Measurements from ENCODE around the gene SCML2. TPM values are rescaled to one million over a fixed set of nuclear protein-coding genes. Genes with fewer than 3 reads are reported as not detected.
"Not testable (repeated sequence)": the region's sequence is repeated elsewhere in the genome, so short reads cannot be mapped to it uniquely, and the experiment has no call there.

SCML2 gene
- total RNA-seq, 6 experiments from 2014 or later, result 0.48 to 1.3 (median 0.82) TPM

DNA sequence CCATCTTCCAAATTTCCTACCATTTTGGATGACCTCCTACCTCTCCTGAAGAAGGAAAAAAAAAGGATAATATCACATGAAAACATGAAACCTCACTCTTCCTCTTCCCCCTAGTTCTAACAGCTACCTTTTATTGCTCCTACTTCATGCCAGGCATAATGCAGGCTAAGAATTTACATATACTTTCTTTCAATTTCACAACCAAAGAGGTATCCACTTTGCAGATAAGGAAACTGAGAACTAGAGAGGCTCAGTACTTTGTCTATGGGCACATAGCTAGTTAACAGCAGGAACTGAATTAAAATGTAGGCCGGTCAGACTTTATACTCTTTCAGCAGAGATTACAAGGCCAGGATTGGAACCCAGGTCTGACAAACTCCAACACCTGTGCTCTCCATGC, 99.4 kb downstream of the SCML2 start:
- Histone ChIP-seq H3K4me1 (no peaks in the 10 kb centered on the region), H3K36me3 (no peaks in the 10 kb centered on the region), H3K27ac (no peak overlapping the region), H3K27me3 (no peaks in the 10 kb centered on the region), H3K4me3 (no peak overlapping the region), H3K9me3 (no peaks in the 10 kb centered on the region)
- ATAC-seq (no peak), DNase-seq (no peak)
- 100% methylated on average over 1 of the region's 1 CpG for WGBS (ENCODE audit: insufficient coverage, low coverage, low lambda C conversion rate, missing lambda C conversion rate)
- TF ChIP-seq POLR2A (IDR thresholded peaks at IDR 0.05), result no peak
- TF ChIP-seq, protein P1, sequence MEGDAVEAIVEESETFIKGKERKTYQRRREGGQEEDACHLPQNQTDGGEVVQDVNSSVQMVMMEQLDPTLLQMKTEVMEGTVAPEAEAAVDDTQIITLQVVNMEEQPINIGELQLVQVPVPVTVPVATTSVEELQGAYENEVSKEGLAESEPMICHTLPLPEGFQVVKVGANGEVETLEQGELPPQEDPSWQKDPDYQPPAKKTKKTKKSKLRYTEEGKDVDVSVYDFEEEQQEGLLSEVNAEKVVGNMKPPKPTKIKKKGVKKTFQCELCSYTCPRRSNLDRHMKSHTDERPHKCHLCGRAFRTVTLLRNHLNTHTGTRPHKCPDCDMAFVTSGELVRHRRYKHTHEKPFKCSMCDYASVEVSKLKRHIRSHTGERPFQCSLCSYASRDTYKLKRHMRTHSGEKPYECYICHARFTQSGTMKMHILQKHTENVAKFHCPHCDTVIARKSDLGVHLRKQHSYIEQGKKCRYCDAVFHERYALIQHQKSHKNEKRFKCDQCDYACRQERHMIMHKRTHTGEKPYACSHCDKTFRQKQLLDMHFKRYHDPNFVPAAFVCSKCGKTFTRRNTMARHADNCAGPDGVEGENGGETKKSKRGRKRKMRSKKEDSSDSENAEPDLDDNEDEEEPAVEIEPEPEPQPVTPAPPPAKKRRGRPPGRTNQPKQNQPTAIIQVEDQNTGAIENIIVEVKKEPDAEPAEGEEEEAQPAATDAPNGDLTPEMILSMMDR (IDR thresholded peaks at IDR 0.05), result no peak
- intact Hi-C loops (cut with DNase I), result no loop called here

DNA sequence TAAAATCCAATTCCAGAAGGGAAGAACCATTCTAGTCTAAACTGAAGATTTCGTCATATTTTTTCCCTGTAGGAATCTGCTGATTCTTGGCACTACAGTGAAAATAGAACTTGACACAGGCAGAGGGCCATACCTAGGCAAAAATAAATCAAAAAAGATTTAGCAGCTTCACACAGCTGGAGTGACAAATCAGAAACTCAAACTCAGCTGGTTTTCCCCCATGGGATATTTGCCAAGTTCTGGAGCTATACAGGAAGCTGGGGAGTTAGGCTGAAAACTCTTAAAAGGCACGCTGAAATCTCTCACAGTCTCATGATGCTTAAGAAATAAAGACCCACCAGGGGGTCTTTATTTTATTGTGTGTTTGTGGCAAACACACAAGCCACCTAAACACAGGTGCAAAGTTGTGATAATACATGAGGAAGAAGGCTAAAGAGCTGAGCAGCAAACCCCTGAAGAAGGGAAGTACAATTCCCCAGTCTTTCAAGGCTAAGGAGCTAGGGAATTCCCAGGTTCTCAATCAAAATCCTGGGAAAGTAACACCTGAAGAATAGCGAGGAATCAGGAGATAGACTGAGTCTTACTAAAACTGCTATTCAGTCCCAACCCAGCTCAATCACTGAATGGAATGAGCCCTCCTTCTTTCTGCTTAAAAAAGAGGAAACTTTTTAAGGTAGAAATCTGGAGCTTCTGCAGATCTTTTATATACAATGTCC, 101.7 kb downstream of the SCML2 start:
- H3K27me3 ChIP-seq, result no peaks in the 10 kb centered on the region
- TF ChIP-seq, protein P1 (IDR thresholded peaks at IDR 0.05), result no peak
- H3K4me1 ChIP-seq, result no peaks in the 10 kb centered on the region
- no peaks in the 10 kb centered on the region for H3K9me3 ChIP-seq
- intact Hi-C loops (cut with DNase I), result no loop called here
- ATAC-seq (no peak), DNase-seq (no peak)
- no peak overlapping the region for H3K27ac ChIP-seq
- WGBS (ENCODE audit: insufficient coverage, low coverage, low lambda C conversion rate, missing lambda C conversion rate), result 49% methylated on average over 3 of the region's 3 CpGs
- H3K4me3 ChIP-seq, result no peak overlapping the region
- H3K36me3 ChIP-seq, result no peaks in the 10 kb centered on the region

DNA sequence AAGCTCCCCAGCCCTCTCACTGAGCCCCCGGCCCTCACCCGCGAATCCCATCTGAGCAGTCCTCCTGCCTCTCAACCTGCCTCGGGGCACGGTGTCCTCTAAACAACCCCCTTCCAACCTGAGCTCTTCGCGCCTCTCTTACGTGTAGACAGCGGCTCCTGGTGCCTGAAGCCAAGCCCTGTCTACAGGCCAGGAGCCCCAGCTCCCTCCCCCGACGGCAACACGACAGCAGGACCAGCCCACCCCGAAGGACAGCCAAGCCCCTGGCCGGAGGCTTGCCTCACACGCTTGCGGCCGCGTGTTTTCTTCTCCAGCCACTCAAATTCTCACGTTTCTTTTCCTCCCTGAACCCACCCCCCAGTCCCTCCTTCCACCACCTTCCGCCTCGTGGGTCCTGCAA, 124.8 kb downstream of the SCML2 start:
- H3K4me3 ChIP-seq; H3K9me3 ChIP-seq; H3K36me3 ChIP-seq; intact Hi-C loops (cut with DNase I); H3K27ac ChIP-seq; DNase-seq; H3K27me3 ChIP-seq; H3K4me1 ChIP-seq; ATAC-seq: not testable (repeated sequence)
- 51% methylated on average over 13 of the region's 21 CpGs for WGBS (ENCODE audit: insufficient coverage, low coverage, low lambda C conversion rate, missing lambda C conversion rate)

DNA sequence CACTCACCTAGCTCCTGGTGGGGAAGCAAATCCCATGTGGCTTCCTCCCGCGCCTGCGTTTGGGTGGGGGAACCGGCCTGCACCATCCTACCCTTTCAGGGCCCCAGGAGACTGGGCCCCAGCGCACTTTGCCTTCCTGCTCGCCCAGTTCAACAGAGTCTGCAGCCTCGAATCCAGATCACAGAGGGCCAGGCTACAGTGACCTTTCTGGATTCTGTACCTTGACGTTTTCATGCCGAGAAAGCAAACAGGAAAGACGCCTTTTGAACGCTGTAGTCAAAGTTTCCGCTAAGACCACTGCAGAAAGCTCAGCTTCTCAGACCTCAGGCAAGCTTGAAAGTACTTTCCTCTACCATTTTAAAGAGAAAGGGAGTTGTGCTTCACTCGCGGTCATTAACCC, 126.4 kb downstream of the SCML2 start:
- intact Hi-C loops (cut with DNase I), result no loop called here
- no peaks in the 10 kb centered on the region for H3K9me3 ChIP-seq
- WGBS (ENCODE audit: insufficient coverage, low coverage, low lambda C conversion rate, missing lambda C conversion rate), result 70% methylated on average over 10 of the region's 14 CpGs

DNA sequence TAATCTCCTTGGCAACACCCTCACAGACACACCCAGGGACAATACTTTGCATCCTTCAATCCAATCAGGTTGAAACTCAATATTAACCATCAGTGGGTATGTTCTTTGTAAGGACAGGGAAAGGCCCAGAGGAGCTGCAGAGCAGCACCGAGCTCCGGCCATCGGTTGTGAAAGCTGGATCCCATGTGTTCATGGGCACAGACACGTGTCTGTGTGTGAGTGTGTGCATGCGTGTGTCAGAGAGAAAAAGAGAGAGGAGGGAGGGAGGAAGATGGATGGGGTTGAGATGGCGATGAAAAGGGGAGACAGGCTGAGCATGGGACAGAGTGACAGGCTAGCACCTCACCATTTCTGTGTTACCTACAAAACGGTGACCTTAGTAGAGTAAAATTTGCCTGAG, 127.0 kb downstream of the SCML2 start:
- Histone ChIP-seq H3K27ac (no peak overlapping the region), H3K4me3 (no peak overlapping the region), H3K27me3 (no peaks in the 10 kb centered on the region), H3K4me1 (no peaks in the 10 kb centered on the region), H3K9me3 (no peaks in the 10 kb centered on the region), H3K36me3 (no peaks in the 10 kb centered on the region)
- ATAC-seq (no peak), DNase-seq (no peak)
- no peak for TF ChIP-seq POLR2A (IDR thresholded peaks at IDR 0.05)
- TF ChIP-seq, protein P1 (IDR thresholded peaks at IDR 0.05), result no peak
- intact Hi-C loops (cut with DNase I), result no loop called here
- WGBS (ENCODE audit: insufficient coverage, low coverage, low lambda C conversion rate, missing lambda C conversion rate), result 67% methylated on average over 6 of the region's 7 CpGs

More for the DNA sequence above, 126.4 kb downstream of the SCML2 start:
- no peak overlapping the region for H3K4me3 ChIP-seq
- ATAC-seq (no peak), DNase-seq (no peak)
- TF ChIP-seq, protein P1 (IDR thresholded peaks at IDR 0.05), result no peak
- no peak for TF ChIP-seq POLR2A (IDR thresholded peaks at IDR 0.05)
- H3K4me1 ChIP-seq, result no peaks in the 10 kb centered on the region
- H3K27ac ChIP-seq, result no peak overlapping the region
- H3K36me3 ChIP-seq, result no peaks in the 10 kb centered on the region
- no peaks in the 10 kb centered on the region for H3K27me3 ChIP-seq
